ENCODE measurements around the gene CFAP99. TPM values are rescaled to one million over a fixed set of nuclear protein-coding genes. Genes with fewer than 3 reads are reported as not detected.
"Not testable (repeated sequence)": the region's sequence is repeated elsewhere in the genome, so short reads cannot be mapped to it uniquely, and the experiment has no call there.

CFAP99 gene
- total and polyA plus RNA-seq, 9 donors: 0.10 to 12.9 (median 1.4) TPM; not detected in 4

DNA sequence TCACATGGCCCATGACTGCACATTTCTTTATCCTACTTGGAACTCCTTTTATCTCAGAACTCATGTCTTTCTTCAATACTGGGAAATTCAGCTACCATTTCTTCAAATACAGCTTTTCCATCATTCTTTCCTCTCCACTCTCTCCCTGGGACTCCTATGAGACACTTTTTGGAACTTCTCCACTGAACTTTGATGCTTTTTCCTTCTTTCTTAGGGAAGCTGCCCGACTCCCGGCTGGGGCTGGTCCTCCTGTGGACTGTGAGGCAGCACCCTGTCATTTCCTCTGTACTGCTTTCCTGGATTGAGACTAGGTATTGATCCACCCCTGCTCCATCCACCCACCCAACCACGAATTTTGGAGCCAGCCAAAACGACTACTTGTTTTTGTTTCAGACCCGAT is 40.4 kb upstream of the CFAP99 start:
- no peak for DNase-seq
- no peaks in the 10 kb centered on the region for H3K4me1 ChIP-seq (ENCODE audit: insufficient read depth)
- TF ChIP-seq EP300 (IDR thresholded peaks at IDR 0.05): no peak
- no peak for TF ChIP-seq POLR2A (IDR thresholded peaks at IDR 0.05)
- TF ChIP-seq, protein P1, sequence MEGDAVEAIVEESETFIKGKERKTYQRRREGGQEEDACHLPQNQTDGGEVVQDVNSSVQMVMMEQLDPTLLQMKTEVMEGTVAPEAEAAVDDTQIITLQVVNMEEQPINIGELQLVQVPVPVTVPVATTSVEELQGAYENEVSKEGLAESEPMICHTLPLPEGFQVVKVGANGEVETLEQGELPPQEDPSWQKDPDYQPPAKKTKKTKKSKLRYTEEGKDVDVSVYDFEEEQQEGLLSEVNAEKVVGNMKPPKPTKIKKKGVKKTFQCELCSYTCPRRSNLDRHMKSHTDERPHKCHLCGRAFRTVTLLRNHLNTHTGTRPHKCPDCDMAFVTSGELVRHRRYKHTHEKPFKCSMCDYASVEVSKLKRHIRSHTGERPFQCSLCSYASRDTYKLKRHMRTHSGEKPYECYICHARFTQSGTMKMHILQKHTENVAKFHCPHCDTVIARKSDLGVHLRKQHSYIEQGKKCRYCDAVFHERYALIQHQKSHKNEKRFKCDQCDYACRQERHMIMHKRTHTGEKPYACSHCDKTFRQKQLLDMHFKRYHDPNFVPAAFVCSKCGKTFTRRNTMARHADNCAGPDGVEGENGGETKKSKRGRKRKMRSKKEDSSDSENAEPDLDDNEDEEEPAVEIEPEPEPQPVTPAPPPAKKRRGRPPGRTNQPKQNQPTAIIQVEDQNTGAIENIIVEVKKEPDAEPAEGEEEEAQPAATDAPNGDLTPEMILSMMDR (IDR thresholded peaks at IDR 0.05): no peak
- H3K27me3 ChIP-seq: no peaks in the 10 kb centered on the region
- intact Hi-C loops (cut with DNase I): no loop called here
- H3K9me3 ChIP-seq: no peaks in the 10 kb centered on the region
- no peak overlapping the region for H3K27ac ChIP-seq
- H3K4me3 ChIP-seq: no peak overlapping the region
- H3K36me3 ChIP-seq: no peaks in the 10 kb centered on the region
- 60 to 74% (median 73%) methylated on average over 5 of the region's 5 CpGs for WGBS, 3 donors

DNA sequence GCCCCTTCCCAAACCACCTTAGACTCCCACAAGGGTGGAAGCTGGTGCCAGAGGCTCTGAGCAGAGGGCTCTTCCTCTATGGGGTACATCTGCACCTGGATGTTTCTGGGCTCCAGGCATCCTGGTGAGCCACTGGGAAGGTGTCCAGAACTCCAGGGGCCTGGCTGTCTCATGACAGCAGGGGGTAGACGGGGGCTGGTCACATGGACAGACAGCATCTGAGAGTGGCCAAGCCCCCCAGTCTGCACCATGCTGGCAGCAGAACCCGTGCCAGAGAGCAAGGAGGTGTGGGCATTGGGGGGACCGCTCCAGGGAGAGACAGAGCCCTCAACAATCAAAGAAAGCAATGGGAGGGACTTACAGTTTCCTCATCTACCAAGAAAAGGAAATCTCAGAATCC is 39.9 kb upstream of the CFAP99 start:
- DNase-seq: no peak
- no peaks in the 10 kb centered on the region for H3K9me3 ChIP-seq
- H3K4me1 ChIP-seq (ENCODE audit: insufficient read depth): no peaks in the 10 kb centered on the region
- TF ChIP-seq EP300 (IDR thresholded peaks at IDR 0.05) (no peak), POLR2A (IDR thresholded peaks at IDR 0.05) (no peak)
- TF ChIP-seq, protein P1 (IDR thresholded peaks at IDR 0.05): no peak
- H3K27me3 ChIP-seq: no peaks in the 10 kb centered on the region
- 54 to 80% (median 64%) methylated on average over 3 of the region's 3 CpGs for whole genome bisulfite sequencing, 3 donors
- H3K27ac ChIP-seq: no peak overlapping the region
- intact Hi-C loops (cut with DNase I): no loop called here
- H3K4me3 ChIP-seq: no peak overlapping the region
- no peaks in the 10 kb centered on the region for H3K36me3 ChIP-seq

DNA sequence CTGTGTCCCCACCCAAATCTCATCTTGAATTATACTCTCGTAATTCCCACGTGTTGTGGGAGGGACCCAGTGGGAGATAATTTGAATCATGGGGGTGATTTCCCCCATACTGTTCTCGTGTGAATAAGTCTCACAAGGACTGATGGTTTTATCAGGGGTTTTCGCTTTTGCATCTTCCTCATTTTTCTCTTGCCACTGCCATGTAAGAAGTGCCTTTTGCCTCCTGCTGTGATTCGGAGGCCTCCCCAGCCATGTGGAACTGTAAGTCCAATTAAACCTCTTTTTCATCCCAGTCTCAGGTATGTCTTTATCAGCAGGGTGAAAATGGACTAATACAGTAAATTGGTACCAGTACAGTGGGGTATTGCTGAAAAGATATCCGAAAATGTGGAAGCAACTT is 38.2 kb upstream of the CFAP99 start:
- DNase-seq; H3K4me3 ChIP-seq; H3K36me3 ChIP-seq; H3K27ac ChIP-seq; H3K9me3 ChIP-seq; intact Hi-C loops (cut with DNase I); H3K4me1 ChIP-seq (ENCODE audit: insufficient read depth); H3K27me3 ChIP-seq: not testable (repeated sequence)
- WGBS, 3 donors: 73 to 86% (median 80%) methylated on average over 6 of the region's 6 CpGs

DNA sequence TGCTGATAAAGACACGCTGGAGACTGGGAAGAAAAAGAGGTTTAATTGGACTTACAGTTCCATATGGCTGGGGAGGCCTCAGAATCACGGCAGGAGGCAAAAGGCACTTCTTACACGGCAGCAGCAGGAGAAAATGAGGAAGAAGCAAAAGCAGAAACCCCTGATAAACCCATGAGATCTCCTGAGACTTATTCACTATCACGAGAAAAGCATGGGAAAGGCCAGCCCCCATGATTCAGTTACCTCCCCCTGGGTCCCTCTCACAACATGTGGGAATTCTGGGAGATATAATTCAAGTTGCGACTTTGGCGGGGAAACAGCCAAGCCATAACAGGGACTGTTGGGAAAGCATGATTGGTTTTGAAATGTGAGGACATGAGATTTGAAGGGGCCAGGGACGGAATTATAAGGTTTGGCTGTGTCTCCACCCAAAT is 36.0 kb upstream of the CFAP99 start:
- intact Hi-C loops (cut with DNase I); H3K36me3 ChIP-seq; H3K9me3 ChIP-seq; H3K4me1 ChIP-seq (ENCODE audit: insufficient read depth); H3K4me3 ChIP-seq; DNase-seq; H3K27ac ChIP-seq; H3K27me3 ChIP-seq: not testable (repeated sequence)
- WGBS, 3 donors: 72 to 78% (median 74%) methylated on average over 7 of the region's 7 CpGs

DNA sequence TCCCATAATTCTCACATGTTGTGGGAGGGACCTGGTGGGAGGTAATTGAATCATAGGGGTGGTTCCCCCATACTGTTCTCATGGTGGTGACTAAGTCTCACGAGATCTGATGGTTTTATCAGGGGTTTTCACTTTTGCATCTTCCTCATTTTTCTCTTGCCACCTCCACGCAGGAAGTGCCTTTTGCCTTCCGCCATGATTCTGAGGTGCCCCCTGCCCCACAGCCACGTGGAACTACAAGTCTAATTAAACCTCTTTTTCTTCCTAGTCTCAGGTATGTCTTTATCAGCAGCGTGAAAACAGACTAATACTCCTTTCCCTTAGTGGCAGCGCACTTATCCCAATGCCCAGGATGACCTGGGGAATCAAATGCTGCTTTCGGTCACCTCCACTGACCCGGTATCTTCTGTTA is 35.5 kb upstream of the CFAP99 start:
- H3K9me3 ChIP-seq; H3K27ac ChIP-seq; H3K36me3 ChIP-seq; H3K4me1 ChIP-seq (ENCODE audit: insufficient read depth); DNase-seq; H3K4me3 ChIP-seq; H3K27me3 ChIP-seq; intact Hi-C loops (cut with DNase I): not testable (repeated sequence)
- WGBS, 3 donors: 90 to 91% (median 90%) methylated on average over 8 of the region's 8 CpGs

DNA sequence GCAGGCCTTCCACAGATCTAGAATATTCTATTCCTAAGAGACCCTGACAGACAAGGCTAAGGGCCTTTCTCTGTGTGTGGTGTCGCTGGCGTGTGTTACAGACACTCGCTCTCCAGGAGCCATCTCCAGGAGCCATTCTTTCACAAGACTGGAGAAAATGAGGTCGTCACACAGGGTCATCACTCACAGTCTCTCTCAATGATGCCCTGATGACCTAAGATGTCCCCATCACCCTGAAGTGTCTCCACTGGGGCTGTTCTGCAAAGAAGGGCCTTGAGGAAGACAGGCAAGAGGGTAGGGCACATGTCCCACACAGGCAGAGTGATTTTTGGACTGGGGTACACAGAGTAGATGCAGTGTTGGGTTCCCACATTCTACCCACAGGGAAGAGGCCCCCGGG is 35.0 kb upstream of the CFAP99 start:
- Histone ChIP-seq H3K27me3 (no peaks in the 10 kb centered on the region), H3K27ac (no peak overlapping the region), H3K36me3 (no peaks in the 10 kb centered on the region), H3K9me3 (no peaks in the 10 kb centered on the region), H3K4me3 (no peak overlapping the region), H3K4me1 (ENCODE audit: insufficient read depth) (no peaks in the 10 kb centered on the region)
- no peak for TF ChIP-seq EP300 (IDR thresholded peaks at IDR 0.05)
- TF ChIP-seq POLR2A (IDR thresholded peaks at IDR 0.05): no peak
- TF ChIP-seq, protein P1 (IDR thresholded peaks at IDR 0.05): no peak
- intact Hi-C loops (cut with DNase I): no loop called here
- 92 to 94% (median 94%) methylated on average over 5 of the region's 5 CpGs for WGBS, 3 donors
- no peak for DNase-seq
